COLO668 (cell line): ENCODE results near the gene KLF6.

Experiments used
- DNase-seq: peaks from one replicate; lab custom pipeline; 2025; ENCODE audit not compliant: unreplicated experiment; lab: John Stamatoyannopoulos, UW

Gene KLF6

GRCh38 chr10:3811291-3811870 is 26.4 kb upstream of the KLF6 start:
- DNase-seq = no peak

GRCh38 chr10:3808689-3809199 is 23.7 kb upstream of the KLF6 start:
- no peak for DNase-seq

- DNase-seq = peak; percentile 31
Observed at GRCh38 chr10:3807928-3808496, 23.0 kb upstream of the KLF6 start.

GRCh38 chr10:3807211-3807927 is 22.4 kb upstream of the KLF6 start:
- DNase-seq = peak; percentile 41

- peak; percentile 40 for DNase-seq
Observed at GRCh38 chr10:3806603-3807002, 21.6 kb upstream of the KLF6 start.

- DNase-seq = peak; percentile 73
Observed at GRCh38 chr10:3805791-3806461, 20.9 kb upstream of the KLF6 start.

- DNase-seq = peak; percentile 19
Observed at GRCh38 chr10:3805201-3805790, 20.3 kb upstream of the KLF6 start.

GRCh38 chr10:3803927-3804741 is 19.1 kb upstream of the KLF6 start:
- DNase-seq = peak; percentile 18

GRCh38 chr10:3803295-3803926 is 18.4 kb upstream of the KLF6 start:
- DNase-seq = no peak

- no peak for DNase-seq
Observed at GRCh38 chr10:3802526-3803265, 17.7 kb upstream of the KLF6 start.

GRCh38 chr10:3801558-3802192 is 16.7 kb upstream of the KLF6 start:
- no peak for DNase-seq

GRCh38 chr10:3800586-3800985 is 15.6 kb upstream of the KLF6 start:
- no peak for DNase-seq

- no peak for DNase-seq
Observed at GRCh38 chr10:3797750-3798149, 12.7 kb upstream of the KLF6 start.

- DNase-seq = no peak
Observed at GRCh38 chr10:3793553-3793952, 8.5 kb upstream of the KLF6 start.

- DNase-seq = no peak
Observed at GRCh38 chr10:3792710-3793219, 7.8 kb upstream of the KLF6 start.

GRCh38 chr10:3791974-3792633 is 7.1 kb upstream of the KLF6 start:
- DNase-seq = no peak

GRCh38 chr10:3790858-3791257 is 5.8 kb upstream of the KLF6 start:
- no peak for DNase-seq

GRCh38 chr10:3790272-3790671 is 5.3 kb upstream of the KLF6 start:
- no peak for DNase-seq
